ENCODE measurements around the gene FUZ.
"Not testable (repeated sequence)": the region's sequence is repeated elsewhere in the genome, so short reads cannot be mapped to it uniquely, and the experiment has no call there.

The FUZ gene

GRCh38 chr19:49830766-49831165 is 17.7 kb upstream of the FUZ start:
- DNase-seq, result peak; percentile 56

GRCh38 chr19:49829721-49830120 is 16.6 kb upstream of the FUZ start:
- DNase-seq, result no peak

GRCh38 chr19:49829200-49829599 is 16.1 kb upstream of the FUZ start:
- no peak for DNase-seq

GRCh38 chr19:49827034-49827433 is 13.9 kb upstream of the FUZ start:
- no peak for DNase-seq

GRCh38 chr19:49824662-49825061 is 11.6 kb upstream of the FUZ start:
- no peak for DNase-seq

GRCh38 chr19:49823472-49823871 is 10.4 kb upstream of the FUZ start:
- no peak for DNase-seq

GRCh38 chr19:49820125-49820524 is 7.0 kb upstream of the FUZ start:
- DNase-seq, result no peak

- DNase-seq, result not testable (repeated sequence)
Observed at GRCh38 chr19:49819452-49820115, 6.5 kb upstream of the FUZ start.

GRCh38 chr19:49818649-49819370 is 5.7 kb upstream of the FUZ start:
- no peak for DNase-seq

GRCh38 chr19:49817964-49818648 is 5.0 kb upstream of the FUZ start, which contains the start of gene MED25:
MED25 (plus strand) TSS chr19:49818289; CDS start chr19:49818342, 53 bp downstream.
- DNase-seq, result peak; percentile 90

- no peak for DNase-seq
Observed at GRCh38 chr19:49816590-49816989, 3.5 kb upstream of the FUZ start.

GRCh38 chr19:49814010-49814409 is 918 bp upstream of the FUZ start:
- DNase-seq, result no peak

- no peak for DNase-seq
Observed at GRCh38 chr19:49812452-49812996, 568 bp downstream of the FUZ start.

- no peak for DNase-seq
Observed at GRCh38 chr19:49811328-49811727, 1.8 kb downstream of the FUZ start.

- DNase-seq, result no peak
Observed at GRCh38 chr19:49809941-49810389, 3.1 kb downstream of the FUZ start.

GRCh38 chr19:49809160-49809940 is 3.7 kb downstream of the FUZ start:
- no peak for DNase-seq

GRCh38 chr19:49808711-49809159 is 4.4 kb downstream of the FUZ start:
- DNase-seq, result peak; percentile 20

GRCh38 chr19:49807904-49808675 is 5.0 kb downstream of the FUZ start:
- DNase-seq, result peak; percentile 61

- DNase-seq, result peak; percentile 92
Observed at GRCh38 chr19:49807058-49807903, 5.8 kb downstream of the FUZ start.

GRCh38 chr19:49806620-49806959 is 6.5 kb downstream of the FUZ start:
- DNase-seq, result no peak
